ENCODE measurements around the gene GPR155.

Gene GPR155

DNA sequence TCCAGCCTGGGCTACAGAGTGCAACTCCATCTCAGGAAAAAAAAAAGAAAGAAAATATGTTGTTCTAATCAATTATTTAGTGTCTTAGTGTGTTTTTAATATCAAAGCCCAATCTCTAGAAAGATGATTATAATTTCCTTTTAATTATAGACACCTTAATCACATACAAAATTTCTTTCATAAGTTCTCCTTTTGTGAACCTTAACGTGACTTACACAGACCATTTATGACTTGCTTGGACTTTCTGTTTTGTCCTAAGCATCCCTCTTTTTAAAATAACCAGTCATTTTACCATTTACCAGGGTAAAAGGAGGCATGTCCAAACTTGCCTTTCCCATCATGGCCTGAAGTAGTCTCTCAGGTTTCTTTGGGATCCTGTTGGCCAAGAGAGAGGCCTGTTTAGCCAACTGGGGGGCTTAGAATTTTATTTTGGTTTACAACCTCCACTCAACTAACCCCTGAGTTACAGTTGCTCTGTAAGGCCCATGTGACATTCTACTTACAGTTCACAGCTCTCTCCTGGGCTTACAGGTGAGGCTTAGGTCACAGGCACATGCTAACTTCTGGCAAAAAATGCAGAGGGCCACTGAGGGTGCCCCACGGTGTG is 23.9 kb upstream of the GPR155 start:
- DNase-seq (ENCODE audit: low read depth) = no peak
- TF ChIP-seq, protein P1, sequence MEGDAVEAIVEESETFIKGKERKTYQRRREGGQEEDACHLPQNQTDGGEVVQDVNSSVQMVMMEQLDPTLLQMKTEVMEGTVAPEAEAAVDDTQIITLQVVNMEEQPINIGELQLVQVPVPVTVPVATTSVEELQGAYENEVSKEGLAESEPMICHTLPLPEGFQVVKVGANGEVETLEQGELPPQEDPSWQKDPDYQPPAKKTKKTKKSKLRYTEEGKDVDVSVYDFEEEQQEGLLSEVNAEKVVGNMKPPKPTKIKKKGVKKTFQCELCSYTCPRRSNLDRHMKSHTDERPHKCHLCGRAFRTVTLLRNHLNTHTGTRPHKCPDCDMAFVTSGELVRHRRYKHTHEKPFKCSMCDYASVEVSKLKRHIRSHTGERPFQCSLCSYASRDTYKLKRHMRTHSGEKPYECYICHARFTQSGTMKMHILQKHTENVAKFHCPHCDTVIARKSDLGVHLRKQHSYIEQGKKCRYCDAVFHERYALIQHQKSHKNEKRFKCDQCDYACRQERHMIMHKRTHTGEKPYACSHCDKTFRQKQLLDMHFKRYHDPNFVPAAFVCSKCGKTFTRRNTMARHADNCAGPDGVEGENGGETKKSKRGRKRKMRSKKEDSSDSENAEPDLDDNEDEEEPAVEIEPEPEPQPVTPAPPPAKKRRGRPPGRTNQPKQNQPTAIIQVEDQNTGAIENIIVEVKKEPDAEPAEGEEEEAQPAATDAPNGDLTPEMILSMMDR (conservative IDR thresholded peaks at IDR 0.05; ENCODE audit: low read depth, low read length) = no peak
- no peak overlapping the region for H3K4me3 ChIP-seq (ENCODE audit: low read length)

DNA sequence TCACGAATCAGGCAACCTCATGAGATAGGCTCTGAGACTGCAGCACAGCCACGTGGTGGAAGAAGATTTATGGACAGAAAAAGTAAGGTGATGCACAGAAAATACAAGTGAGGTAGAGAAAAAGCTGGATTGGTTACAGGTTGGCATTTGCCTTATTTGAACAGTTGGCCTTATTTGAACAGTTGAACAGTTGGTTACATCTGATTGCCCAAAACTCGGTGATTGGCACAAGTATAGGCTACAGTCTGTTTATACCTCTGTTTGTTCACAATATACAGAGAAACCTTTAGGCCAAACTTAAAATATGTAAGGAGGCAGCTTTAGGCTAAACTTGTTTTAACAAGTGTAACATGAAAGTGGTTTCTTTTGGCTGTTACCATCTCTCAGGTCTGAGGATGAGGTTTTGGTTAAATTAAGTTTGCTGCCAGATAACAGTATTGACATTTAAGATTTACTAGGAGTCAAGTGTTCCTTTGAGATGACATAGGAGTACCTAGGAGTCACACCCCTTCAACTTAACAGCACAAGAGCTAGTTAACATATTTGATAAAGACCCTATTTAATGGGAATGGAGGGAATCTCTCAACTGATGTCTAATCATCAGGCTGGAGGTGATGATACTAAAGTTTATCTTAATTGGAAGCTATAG is 16.5 kb upstream of the GPR155 start:
- H3K4me3 ChIP-seq (ENCODE audit: low read length) = no peak overlapping the region
- TF ChIP-seq, protein P1 (conservative IDR thresholded peaks at IDR 0.05; ENCODE audit: low read depth, low read length) = no peak
- no peak for DNase-seq (ENCODE audit: low read depth)

DNA sequence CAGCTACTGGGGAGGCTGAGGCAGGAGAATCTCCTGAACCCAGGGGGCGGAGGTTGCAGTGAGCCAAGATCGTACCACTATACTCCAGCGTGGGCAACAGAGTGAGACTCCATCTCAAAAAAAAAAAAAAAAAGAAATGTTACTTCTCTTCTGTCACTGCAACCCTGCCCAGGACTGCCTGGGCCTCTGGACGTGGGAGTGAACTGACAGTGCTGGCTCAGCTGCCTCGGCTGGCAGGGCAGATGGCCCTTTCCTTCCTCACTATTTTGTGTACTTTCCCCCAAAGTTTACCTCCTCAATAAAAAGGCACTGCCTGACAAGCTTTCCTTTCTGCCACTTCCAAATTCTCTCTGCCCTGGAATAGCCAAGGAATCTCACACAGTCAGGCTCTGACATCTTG is 12.5 kb upstream of the GPR155 start:
- H3K4me3 ChIP-seq (ENCODE audit: low read length) = no peak overlapping the region
- TF ChIP-seq, protein P1 (conservative IDR thresholded peaks at IDR 0.05; ENCODE audit: low read depth, low read length) = no peak
- DNase-seq (ENCODE audit: low read depth) = no peak

DNA sequence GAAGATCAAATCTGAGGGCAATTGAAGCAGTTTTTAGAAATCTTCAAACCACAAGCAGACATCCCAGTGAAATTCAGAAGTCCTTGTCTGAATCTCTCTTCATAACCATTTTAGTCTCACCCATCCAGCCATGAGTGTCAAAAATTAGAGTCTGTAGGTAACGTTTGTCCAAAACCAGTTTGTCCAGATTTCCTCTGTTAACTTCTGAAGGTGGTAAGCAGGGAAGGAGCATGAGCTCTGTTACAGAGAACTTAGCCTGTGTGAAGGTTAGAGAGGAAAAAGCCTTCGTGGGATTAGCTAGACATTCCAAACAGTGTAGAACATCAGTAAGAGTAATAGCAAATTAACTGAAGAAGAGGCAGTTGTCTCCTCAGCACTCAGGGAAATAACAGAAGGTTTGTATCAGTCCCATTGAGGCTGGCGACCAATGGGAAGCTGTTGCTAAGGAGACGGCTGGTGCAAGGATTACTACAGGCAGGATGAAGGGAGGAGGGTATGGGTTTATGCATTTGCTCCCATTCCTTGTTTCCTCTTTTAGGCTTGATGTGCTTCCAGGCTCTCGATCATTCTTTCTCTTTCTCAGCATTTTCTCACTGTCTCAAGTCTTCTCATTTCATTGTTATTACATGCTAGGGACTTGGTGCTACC is 8.7 kb upstream of the GPR155 start:
- TF ChIP-seq, protein P1 (conservative IDR thresholded peaks at IDR 0.05; ENCODE audit: low read depth, low read length) = no peak
- DNase-seq (ENCODE audit: low read depth) = no peak
- no peak overlapping the region for H3K4me3 ChIP-seq (ENCODE audit: low read length)

DNA sequence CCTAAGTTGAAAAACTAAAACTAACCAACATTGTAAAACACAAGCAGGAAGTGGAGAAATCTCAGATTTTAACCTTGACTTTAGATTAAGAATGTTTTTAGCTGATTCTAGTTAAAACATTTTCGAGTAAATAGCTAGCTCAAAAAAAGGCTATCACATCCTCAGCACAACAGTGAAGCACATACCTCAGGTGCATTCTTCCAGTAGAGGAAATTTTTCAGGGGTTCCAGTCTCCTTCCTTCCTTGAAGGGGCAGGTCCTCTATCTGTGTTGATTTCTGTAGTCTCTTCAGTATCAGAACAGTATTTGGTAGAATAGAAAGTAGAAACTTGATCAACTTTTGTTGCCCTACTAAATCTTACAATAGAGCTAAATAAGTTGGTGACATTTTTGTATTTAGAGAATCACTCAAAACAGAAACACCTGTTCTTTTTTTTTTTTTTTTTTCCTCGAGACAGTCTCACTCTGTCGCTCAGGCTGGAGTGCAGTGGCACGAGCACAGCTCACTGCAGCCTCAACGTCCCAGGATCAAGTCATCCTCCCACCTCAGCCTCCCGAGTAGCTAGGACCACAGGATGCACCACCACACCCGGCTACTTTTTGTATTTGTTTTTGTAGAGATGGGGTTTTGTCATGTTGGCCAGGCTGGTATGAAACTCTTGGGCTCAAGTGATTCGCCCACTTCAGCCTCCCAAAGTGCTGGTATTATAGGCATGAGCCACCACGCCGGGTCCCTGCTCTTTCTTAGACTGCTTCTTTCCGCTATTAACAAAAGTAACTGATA is 6.9 kb upstream of the GPR155 start:
- TF ChIP-seq, protein P1 (conservative IDR thresholded peaks at IDR 0.05; ENCODE audit: low read depth, low read length) = no peak
- H3K4me3 ChIP-seq (ENCODE audit: low read length) = no peak overlapping the region
- no peak for DNase-seq (ENCODE audit: low read depth)

DNA sequence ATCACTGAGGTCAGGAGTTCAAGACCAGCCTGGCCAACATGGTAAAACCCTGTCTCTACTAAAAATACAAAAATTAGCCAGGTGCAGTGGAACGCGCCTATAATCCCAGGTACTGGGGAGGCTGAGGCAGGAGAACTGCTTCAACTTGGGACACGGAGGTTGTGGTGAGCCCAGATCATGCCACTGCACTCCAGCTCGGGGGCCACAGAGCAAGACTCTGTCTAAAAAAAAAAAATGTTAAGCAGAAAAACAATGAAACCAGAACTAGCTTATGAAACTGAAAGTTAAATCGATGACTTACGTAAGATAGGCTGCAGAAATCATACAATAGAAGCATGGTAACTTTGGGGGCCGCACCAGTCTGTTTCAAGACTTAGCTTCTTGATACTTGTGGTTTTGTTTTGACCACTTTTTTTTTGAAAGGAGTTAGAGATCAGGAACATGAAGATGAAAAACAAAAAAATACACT is 6.2 kb upstream of the GPR155 start:
- no peak overlapping the region for H3K4me3 ChIP-seq (ENCODE audit: low read length)
- TF ChIP-seq, protein P1 (conservative IDR thresholded peaks at IDR 0.05; ENCODE audit: low read depth, low read length) = no peak
- no peak for DNase-seq (ENCODE audit: low read depth)
